ENCODE results near the gene KMT5B.

Gene KMT5B

GRCh38 chr11:68133761-68134160 lies 79.3 kb downstream of the KMT5B start:
- TF ChIP-seq, protein P1, sequence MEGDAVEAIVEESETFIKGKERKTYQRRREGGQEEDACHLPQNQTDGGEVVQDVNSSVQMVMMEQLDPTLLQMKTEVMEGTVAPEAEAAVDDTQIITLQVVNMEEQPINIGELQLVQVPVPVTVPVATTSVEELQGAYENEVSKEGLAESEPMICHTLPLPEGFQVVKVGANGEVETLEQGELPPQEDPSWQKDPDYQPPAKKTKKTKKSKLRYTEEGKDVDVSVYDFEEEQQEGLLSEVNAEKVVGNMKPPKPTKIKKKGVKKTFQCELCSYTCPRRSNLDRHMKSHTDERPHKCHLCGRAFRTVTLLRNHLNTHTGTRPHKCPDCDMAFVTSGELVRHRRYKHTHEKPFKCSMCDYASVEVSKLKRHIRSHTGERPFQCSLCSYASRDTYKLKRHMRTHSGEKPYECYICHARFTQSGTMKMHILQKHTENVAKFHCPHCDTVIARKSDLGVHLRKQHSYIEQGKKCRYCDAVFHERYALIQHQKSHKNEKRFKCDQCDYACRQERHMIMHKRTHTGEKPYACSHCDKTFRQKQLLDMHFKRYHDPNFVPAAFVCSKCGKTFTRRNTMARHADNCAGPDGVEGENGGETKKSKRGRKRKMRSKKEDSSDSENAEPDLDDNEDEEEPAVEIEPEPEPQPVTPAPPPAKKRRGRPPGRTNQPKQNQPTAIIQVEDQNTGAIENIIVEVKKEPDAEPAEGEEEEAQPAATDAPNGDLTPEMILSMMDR (IDR thresholded peaks at IDR 0.05; ENCODE audit: insufficient read depth, low read depth, low read length, missing control alignments) = no peak
- H3K4me3 ChIP-seq (ENCODE audit: low read length) = no peak overlapping the region
- no peak for DNase-seq (ENCODE audit: low read depth)

DNA sequence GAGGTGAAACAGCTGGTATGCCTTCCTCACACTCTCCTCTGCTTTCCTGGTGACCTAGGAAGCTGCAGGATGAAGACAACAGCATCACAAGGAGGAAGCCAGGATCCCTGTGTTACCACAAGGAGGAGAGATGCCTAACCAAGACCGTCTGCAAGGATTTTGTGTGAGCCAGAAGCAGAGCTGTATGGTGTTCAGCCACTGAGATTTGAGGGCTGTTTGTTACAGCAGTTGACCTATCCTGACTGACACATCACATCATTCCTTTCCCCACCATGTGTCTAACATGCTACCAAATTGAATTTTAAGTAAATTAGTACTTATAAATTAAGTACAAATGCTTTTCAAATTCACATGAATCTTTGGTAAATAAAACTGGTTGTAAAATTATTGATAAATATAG lies 83.0 kb downstream of the KMT5B start:
- TF ChIP-seq, protein P1 (IDR thresholded peaks at IDR 0.05; ENCODE audit: insufficient read depth, low read depth, low read length, missing control alignments) = no peak
- no peak overlapping the region for H3K4me3 ChIP-seq (ENCODE audit: low read length)
- DNase-seq (ENCODE audit: low read depth) = no peak

GRCh38 chr11:68128682-68129327 lies 84.3 kb downstream of the KMT5B start:
- TF ChIP-seq, protein P1 (IDR thresholded peaks at IDR 0.05; ENCODE audit: insufficient read depth, low read depth, low read length, missing control alignments) = no peak
- H3K4me3 ChIP-seq (ENCODE audit: low read length) = peak overlapping the region; percentile 28
- no peak for DNase-seq (ENCODE audit: low read depth)

- H3K4me3 ChIP-seq (ENCODE audit: low read length) = peak overlapping the region; percentile 28
- no peak for DNase-seq (ENCODE audit: low read depth)
- TF ChIP-seq, protein P1 (IDR thresholded peaks at IDR 0.05; ENCODE audit: insufficient read depth, low read depth, low read length, missing control alignments) = no peak
These were observed 85.1 kb downstream of the KMT5B start for GRCh38 chr11:68127714-68128681.

GRCh38 chr11:68125164-68125563 lies 87.9 kb downstream of the KMT5B start:
- TF ChIP-seq, protein P1 (IDR thresholded peaks at IDR 0.05; ENCODE audit: insufficient read depth, low read depth, low read length, missing control alignments) = no peak
- no peak for DNase-seq (ENCODE audit: low read depth)

DNA sequence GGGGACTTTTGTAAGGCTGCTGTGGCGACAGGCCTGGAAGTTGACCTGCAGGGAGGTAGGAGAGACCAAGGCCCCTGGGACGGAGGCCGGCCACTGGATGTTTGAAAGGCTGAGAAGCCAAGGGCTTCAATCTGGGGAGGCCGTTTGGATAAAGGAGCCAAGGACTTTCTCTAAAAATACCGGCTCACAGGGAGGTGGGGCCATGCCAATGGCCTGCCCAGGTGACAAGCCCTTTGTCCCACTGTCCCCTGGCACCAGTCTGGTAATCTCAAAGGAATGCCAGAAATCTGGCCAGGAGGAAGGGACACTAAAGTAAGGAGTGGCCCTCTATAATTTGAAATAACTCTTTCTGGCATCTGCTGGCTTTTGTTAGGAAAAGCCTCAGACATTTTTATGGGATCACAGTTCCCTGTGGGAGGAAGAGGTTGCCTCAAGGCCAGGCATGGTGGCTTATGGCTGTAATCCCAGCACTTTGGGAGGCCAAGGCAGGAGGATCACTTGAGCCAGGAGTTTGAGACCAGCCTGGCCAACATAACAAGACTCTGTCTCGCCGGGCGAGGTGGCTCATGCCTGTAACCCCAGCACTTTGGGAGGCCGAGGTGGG lies 90.1 kb downstream of the KMT5B start:
- TF ChIP-seq, protein P1 (IDR thresholded peaks at IDR 0.05; ENCODE audit: insufficient read depth, low read depth, low read length, missing control alignments) = no peak
- H3K4me3 ChIP-seq (ENCODE audit: low read length) = no peak overlapping the region
- no peak for DNase-seq (ENCODE audit: low read depth)

More at GRCh38 chr11:68125164-68125563, 87.9 kb downstream of the KMT5B start:
- no peak overlapping the region for H3K4me3 ChIP-seq (ENCODE audit: low read length)

All from epithelial cell of esophagus (primary cell).